SK-MEL-5 (cell line): ENCODE results near the gene SLC25A43. TPM values are rescaled to one million over a fixed set of nuclear protein-coding genes. Genes with fewer than 3 reads are reported as not detected.
"Not testable (repeated sequence)": the region's sequence is repeated elsewhere in the genome, so short reads cannot be mapped to it uniquely, and the experiment has no call there.

Experiments
- DNase-seq: peaks from one replicate; pipeline ENCODE4 v3.0.0-alpha.2; 2016; ENCODE audit warnings: low read depth, low spot score
- in situ Hi-C: cut with HindIII; loops from 2 replicates; pipeline ENCODE4 v1.10.0; 2016; ENCODE audit warnings: low sequenced_read_pairs, high pct_unique_total_duplicates, low pct_unique_long_range_greater_than_20kb
- total RNA-seq: library from RNA; depleted of rRNA; stranded (reverse); fragments of >200 nt; shearing (Covaris generic); gene quantifications from 2 replicates; pipeline ENCODE4 v1.2.3, GENCODE V29; 2014

The SLC25A43 gene
- total RNA-seq, 1 experiment from 2014 or later = 18.9 TPM

DNA sequence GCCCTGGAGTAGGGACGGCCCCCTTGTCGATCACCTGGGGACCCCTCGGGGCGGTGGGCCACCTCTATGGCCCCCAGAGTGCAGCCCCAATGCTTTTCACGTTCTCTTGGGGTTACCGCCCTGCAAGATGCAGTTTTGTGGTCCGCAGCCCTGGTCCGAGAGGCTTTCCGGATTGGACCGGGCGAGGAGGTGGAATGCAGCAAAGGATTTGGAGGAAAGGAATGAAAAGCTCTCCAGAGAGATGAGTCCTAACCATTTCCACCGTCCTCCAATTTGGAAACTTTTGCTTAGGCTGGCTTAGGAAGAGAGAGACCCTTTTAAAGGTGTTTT lies 601 bp downstream of the SLC25A43 start:
- no peak for DNase-seq
- in situ Hi-C loops = no loop called here

DNA sequence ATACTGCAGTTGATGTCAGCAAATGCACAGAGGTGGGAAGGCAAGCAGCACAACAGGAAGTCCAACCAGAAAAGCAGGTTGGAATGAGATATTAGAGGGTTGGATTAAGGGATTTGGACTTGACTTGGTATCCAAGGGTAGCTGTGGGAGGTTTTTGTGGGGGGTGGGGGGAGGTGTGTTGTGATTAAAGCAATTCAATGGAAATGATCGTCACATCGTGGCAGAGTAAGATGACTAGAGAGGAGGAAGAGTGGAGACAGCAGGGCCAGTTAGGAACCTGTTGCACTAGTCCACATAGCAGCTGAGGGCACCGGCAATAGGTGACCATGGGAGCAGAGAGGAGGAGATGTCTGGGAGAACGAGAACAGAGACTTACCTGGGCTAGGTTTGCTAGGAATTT lies 2.4 kb downstream of the SLC25A43 start:
- DNase-seq = no peak
- in situ Hi-C loops = no loop called here

DNA sequence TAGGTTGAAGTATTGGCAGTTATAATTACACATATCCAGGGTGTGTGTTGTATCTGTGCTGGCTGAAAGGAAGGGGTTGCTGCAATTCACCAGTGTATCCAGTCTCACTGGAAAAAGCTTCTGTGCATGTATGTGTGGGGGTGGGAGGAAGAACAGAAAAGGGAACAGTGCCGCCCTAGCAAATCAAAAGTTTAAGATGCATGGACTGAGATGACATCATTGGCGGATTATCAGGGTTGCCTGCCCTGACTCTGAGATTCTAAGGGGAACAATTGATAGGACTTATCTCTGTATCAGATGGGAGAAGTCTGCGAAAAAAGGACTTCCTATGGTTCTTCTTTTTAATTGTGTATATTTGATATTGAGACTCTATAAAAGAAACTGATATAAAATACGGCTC lies 3.5 kb downstream of the SLC25A43 start:
- in situ Hi-C loops = no loop called here
- no peak for DNase-seq

DNA sequence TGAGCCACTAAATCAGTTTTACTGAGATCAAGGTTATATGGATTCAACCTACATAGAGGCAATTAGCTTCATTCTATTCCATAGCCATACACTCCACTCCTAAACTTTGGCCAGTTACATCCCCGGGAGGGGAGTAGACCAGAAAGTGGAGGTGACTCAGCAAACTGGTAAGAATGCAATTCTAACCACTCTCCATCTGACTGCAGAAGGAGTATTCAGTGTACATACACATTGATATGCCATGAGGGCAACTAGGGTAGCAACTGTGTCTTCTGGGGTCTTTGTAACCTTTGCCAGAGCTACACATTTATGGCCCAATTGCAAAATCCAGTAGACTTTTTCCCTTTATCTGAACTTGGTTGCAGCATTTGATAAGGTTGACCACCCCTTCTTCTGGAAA lies 7.6 kb downstream of the SLC25A43 start:
- in situ Hi-C loops = no loop called here
- DNase-seq = no peak

DNA sequence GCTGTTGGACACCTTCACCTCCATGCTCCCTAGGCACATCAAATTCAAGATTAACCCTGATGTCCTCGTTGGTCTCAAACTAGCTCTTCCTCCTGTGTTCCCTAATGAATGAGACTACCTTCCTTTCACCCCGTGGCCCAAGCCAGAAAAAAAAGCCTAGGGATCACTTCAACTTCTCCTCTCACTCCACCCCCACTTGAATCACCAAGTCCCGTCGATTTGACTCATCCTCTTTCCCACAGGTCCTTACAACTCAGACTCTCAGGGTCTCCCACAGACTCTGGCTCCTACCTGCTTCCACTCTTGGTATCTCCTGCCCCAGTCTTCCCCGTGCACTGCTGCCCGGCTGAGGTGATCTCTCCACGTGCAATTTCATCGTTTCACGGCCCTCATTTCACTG lies 8.5 kb downstream of the SLC25A43 start:
- in situ Hi-C loops = no loop called here
- DNase-seq = no peak

DNA sequence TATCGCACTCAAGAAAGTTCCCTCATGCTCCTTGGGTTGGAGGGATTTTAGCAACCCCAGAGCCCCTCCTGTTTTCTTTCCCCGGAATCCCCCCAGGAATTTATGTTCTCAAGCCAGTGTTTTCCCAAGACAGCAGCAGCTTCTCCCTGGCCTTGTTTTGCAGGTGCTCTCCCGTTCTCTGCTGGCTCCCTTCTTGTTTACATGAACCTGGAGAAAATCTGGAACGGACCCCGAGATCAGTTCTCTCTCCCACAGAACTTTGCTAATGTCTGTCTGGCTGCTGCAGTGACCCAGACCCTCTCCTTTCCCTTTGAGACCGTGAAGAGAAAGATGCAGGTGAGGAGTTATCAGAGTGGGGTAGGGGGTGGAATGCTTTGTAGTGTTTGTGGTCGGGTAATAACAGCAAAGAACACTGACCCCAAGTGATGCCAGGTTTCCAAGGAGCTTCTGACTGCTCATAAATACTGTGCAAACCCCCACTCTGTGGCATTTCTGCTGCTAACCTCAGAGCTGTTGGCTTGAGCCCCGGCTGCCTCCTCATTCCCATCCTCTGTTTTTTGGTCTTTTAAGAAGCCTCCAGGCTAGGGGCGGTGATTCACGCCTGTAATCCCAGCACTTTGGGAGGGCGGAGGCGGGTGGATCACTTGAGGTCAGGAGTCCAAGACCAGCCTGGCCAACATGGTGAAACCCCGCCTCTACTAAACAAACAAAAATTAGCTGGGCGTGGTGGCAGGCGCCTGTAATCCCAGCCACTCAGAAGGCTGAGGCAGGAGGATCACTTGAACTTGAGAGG lies 11.1 kb downstream of the SLC25A43 start:
- in situ Hi-C loops = no loop called here
- peak; percentile 20 for DNase-seq

DNA sequence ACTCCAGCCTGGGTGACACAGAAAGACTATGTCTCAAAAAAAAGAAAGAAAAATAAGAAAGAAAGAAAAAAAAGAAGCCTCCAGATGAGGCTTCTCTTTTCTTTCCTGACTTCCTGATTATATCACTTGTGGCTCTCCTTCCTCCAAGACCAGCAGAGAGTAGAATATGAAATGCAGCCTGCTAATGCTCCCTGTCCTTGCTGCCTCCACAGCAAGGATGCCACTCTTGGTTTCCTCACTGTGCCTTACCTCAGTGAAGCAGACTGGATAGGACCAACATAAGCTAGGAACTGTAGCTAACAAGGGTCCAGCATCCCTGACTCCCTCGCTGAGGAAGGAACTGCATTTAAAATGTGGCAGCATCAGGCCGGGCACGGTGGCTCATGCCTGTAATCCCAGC lies 11.7 kb downstream of the SLC25A43 start:
- in situ Hi-C loops = no loop called here
- DNase-seq = no peak

DNA sequence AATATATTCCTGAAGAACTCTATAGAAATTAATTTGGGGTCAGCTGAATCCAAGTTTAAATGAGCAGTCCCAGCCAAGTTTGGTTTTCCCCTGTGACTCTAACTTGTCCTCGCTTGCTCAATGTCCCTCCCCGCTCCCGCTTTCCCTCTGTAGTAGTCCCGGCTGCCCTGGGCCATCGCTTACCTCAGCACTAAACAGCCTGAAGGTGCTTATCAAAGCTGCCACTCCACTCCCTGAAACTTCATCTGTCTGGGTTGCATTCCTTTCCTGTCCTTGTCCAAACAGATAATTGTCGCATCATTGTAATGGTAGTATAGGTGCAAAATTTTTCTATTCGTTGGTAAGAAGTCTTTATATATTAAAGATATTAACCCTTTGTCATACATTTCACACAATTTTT lies 12.8 kb downstream of the SLC25A43 start:
- in situ Hi-C loops = no loop called here
- DNase-seq = no peak

DNA sequence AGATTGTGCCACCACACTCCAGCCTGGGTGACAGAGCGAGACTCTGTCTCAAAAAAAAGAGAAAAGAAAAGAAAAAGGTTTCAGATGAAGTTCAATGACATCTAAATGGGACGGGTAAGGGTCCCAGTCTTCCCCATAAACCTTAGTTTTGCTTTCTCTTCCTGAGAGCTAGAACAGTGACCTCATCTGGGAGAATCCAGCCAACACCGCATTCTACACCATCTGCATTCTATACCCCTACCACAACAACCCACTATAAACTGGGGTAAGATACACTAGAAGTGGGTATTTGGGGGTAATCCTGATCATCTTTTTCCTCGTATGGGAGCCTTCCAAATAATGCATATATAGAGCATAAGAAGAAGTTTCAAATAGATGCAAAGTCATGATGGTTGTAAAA lies 18.2 kb downstream of the SLC25A43 start:
- in situ Hi-C loops = no loop called here
- no peak for DNase-seq

DNA sequence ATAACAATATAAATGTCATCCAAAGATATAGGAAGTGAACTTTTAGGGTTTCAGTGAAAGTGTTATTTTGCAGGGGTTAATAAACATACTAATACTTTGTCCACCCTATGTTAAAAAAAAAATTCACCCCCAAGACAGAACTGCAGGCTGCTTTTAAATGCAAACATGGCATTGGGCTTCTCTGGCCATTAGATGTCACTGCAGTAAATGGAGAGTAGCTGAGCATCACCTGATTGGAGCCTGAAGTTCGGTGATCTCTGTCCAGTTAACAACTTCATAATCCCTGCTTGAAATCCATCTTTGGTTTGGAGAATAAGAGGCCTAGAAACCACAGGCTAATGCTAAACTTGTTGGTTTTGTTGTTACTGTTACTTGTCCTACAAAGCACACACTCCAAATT lies 18.7 kb downstream of the SLC25A43 start:
- DNase-seq = peak; percentile 46
- in situ Hi-C loops = no loop called here

DNA sequence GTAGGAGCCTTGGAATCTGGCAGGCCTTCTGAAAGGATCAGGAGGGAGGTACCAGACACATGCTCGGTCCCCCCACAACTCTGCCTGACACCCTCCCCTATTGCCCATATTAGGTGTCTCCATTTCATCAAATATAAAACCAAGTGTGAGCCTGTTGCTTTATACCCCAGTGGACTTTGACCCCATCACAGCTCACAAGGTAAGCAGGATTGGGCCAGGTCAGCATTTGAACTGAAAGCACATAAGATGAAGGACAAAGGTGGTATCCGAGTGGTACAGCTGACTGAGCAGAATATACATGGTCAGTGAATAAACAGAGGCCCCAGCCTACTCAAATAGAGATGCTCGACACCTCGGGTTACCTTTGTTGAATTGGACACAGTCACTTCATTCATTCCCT lies 20.0 kb downstream of the SLC25A43 start:
- no peak for DNase-seq
- in situ Hi-C loops = no loop called here

DNA sequence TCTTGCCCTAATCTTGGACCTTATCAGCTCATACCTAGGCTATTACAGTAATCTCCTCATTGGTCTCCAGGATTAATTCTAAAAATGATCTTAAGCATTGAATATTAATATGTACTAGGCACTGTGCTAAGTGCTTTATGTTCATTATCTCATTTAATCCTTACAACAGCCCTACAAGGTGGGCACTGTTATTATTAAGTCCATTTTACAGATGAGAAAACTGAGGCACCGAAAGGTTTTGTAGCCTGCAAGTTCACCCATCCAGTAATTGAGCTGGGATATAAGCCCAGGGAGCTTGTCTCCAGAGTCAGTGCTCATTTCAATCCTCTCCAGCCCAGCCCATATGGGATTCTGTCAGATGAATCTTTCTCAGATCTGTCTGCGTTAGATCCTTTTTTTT lies 20.8 kb downstream of the SLC25A43 start:
- no peak for DNase-seq
- in situ Hi-C loops = no loop called here

DNA sequence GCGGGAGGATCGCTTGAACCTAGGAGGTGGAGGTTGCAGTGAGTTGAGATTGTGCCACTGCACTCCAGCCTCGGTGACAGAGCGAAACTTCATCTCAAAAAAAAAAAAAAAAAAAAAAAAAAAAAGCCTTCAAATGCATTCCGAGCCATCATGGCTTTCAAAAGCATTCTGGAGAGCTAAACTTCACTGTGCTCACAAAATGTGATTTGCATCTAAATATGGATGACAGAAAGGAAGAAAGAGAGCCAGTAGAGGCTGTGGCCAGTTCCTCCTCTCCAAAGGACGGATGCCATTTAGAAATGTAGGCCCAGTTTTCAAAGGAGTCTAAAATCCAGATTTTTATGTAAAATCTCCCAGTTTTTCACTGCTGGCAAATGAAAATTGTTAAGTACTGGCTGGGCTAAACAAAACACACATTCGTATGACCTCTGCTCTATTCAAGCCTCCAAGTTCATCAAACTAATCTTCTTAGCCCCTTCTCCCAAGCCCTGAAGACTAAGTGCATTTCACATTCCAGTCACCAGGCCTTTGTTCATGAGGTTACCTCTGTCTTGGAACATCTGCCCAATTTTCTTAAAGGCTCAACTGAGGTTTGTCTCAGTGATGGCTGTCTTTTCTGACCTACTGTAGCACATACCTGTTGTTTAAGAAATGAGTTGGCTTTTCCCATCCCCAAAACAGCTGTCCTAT lies 22.0 kb downstream of the SLC25A43 start:
- no peak for DNase-seq
- in situ Hi-C loops = no loop called here

DNA sequence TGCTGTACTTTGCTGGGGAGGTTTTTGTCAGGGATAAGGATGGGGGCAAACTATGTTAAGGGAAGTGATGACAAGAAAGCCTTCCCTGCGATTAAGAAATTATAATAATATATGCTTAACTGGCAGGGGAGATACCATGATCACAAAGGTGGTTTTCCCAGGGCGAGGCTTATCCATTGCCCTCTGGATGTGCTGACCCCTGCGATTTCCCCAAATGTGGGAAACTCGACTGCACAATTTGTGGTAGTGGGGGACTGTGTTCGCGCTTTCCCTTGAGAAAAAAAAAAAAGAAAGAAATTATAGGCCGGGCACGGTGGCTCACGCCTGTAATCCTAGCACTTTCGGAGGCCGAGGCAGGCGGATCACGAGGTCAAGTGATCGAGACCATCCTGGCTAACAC lies 24.5 kb downstream of the SLC25A43 start:
- in situ Hi-C loops = no loop called here
- no peak for DNase-seq

DNA sequence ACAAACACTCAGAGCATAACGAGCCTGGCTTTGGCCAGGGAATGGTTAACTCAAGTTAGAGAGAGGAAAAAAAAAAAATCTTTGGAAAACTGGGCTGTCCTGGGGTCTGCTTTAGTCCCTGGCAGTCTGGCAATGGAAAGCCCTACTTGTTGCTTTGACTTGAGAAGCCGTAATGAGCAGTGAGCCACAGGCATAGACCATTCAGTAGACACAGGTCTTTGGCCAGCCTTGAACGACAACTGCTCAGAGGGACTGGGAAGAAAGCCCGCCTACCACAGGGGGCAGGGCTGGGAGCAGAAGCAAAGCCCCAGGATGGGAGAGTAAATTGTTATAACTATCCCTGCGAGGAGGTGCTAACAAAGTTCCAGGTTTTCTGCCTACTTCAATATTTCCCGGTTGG lies 25.9 kb downstream of the SLC25A43 start:
- in situ Hi-C loops = no loop called here
- no peak for DNase-seq

DNA sequence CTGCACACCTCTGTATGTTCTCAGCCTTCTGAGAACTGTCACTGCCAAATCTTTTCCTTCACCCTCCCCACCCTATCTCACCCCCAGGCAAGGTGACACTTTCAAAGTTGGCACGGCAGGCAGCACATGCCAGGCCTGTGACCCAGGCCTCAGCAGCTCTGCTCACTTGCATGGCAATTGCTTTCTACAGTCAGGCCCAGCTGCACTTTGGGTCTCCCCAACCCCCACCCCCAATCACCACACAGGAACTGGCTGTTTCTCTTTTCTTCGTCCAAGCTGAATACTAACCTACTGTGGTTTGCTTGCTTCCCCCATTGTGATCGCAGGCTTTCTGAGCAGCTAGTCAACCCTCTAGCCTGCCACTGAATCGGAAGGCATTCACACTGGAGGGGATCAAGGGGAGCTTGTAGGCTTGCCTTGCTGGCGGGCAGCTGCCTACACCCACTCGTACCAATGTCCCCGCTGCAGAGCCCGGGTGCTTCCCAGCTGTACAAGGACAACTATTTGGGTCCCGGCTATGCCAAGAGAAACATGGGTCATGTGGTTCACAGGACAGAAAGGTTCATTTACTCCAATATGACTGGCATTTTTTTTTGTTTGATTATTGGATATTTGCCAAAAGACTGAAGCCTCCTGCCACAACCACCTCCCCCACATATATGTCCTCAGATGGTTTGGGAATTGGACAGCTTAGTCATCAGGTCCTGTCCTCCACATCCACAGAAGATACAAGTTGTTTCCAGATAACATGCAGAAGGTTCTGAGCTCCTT lies 28.1 kb downstream of the SLC25A43 start:
- in situ Hi-C loops = no loop called here
- DNase-seq = peak; percentile 0

DNA sequence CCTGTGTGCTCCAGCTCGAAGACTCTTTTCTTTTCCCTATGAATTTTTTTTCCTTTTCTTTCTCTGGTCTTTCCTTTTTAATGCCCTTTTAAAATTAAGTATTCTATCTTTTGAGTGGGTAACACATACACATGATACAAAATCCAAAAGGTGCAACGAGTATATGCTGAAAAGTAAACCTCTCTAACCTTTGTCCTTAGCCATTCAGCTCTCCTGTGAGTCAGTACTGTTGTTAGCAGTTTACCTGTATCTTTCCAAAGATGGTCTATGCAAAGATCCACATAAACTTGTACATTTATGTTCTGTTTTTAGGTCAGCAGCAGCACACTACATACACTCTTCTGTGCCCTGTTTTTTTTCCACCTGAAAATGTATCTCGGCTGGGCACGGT lies 28.7 kb downstream of the SLC25A43 start:
- DNase-seq = no peak
- in situ Hi-C loops = no loop called here

DNA sequence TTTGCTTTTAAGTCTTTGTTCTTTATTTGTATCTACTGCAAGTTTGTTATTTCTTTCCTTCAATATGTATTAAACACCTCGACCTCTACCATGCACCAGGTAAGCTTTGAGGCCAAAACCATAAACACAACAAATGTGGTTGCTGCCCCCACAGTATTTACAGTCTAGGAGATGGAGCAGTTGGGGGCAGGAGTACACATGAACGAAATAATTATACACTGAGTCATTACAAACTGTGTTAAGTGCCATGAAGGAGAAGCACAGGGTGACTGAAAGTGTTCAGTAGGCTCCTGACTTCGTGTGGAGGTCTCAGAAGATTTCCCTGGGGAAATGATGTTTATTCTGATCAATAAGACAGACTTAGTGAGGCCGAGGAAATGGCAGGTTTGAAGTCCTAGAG lies 30.3 kb downstream of the SLC25A43 start:
- in situ Hi-C loops = no loop called here
- no peak for DNase-seq

DNA sequence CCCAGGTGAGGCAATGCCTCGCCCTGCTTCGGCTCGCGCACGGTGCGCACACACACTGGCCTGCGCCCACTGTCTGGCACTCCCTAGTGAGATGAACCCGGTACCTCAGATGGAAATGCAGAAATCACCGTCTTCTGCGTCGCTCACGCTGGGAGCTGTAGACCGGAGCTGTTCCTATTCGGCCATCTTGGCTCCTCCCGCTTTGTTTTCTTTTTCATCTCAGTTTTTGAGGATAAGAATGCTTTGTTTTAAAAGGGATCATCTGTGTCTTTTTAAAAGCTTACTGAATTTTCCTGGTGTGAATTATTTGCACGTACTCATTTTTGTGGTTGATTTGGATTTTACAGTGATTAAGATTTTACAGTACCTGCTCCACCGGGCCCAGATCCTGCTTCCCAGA lies 42.2 kb downstream of the SLC25A43 start:
- in situ Hi-C loops, DNase-seq: not testable (repeated sequence)
